ENCODE results near the gene STAM2.
"Not testable (repeated sequence)": the region's sequence is repeated elsewhere in the genome, so short reads cannot be mapped to it uniquely, and the experiment has no call there.

STAM2 gene

GRCh38 chr2:152200565-152201465 lies 25.3 kb upstream of the STAM2 start:
- no peaks in the 10 kb centered on the region for H3K27me3 ChIP-seq (ENCODE audit: insufficient read depth, insufficient read length)
- no peak overlapping the region for H3K4me3 ChIP-seq (ENCODE audit: insufficient read length, low read depth)
- H3K9me3 ChIP-seq (ENCODE audit: insufficient read depth, low read length) = peaks cover 9% of the 10 kb centered on the region; the same call in 1 of the 2 replicates
- H3K9ac ChIP-seq (ENCODE audit: insufficient read length, low read depth) = no peak overlapping the region
- DNase-seq (ENCODE audit: low read depth, low spot score) = no peak
- H3K4me1 ChIP-seq (ENCODE audit: insufficient read depth, insufficient read length) = no peaks in the 10 kb centered on the region
- no peak for TF ChIP-seq ZNF274 (IDR thresholded peaks at IDR 0.05; ENCODE audit: low read depth, low read length)
- TF ChIP-seq YY1 (IDR thresholded peaks at IDR 0.05; ENCODE audit: insufficient read depth, insufficient read length) = no peak
- no peak for TF ChIP-seq SUZ12 (IDR thresholded peaks at IDR 0.05; ENCODE audit: extremely low read depth, insufficient read depth, insufficient read length)
- H3K36me3 ChIP-seq (ENCODE audit: insufficient read depth, insufficient read length, low read length) = no peaks in the 10 kb centered on the region

GRCh38 chr2:152200101-152200500 lies 24.5 kb upstream of the STAM2 start:
- no peak for DNase-seq (ENCODE audit: low read depth, low spot score)
- Histone ChIP-seq H3K4me1 (ENCODE audit: insufficient read depth, insufficient read length) (no peaks in the 10 kb centered on the region), H3K36me3 (ENCODE audit: insufficient read depth, insufficient read length, low read length) (no peaks in the 10 kb centered on the region), H3K9ac (ENCODE audit: insufficient read length, low read depth) (no peak overlapping the region), H3K27me3 (ENCODE audit: insufficient read depth, insufficient read length) (no peaks in the 10 kb centered on the region), H3K4me3 (ENCODE audit: insufficient read length, low read depth) (no peak overlapping the region), H3K9me3 (ENCODE audit: insufficient read depth, low read length) (peaks cover 9% of the 10 kb centered on the region; the same call in 1 of the 2 replicates)
- TF ChIP-seq SUZ12 (IDR thresholded peaks at IDR 0.05; ENCODE audit: extremely low read depth, insufficient read depth, insufficient read length) = no peak
- TF ChIP-seq ZNF274 (IDR thresholded peaks at IDR 0.05; ENCODE audit: low read depth, low read length) = no peak
- no peak for TF ChIP-seq YY1 (IDR thresholded peaks at IDR 0.05; ENCODE audit: insufficient read depth, insufficient read length)

DNA sequence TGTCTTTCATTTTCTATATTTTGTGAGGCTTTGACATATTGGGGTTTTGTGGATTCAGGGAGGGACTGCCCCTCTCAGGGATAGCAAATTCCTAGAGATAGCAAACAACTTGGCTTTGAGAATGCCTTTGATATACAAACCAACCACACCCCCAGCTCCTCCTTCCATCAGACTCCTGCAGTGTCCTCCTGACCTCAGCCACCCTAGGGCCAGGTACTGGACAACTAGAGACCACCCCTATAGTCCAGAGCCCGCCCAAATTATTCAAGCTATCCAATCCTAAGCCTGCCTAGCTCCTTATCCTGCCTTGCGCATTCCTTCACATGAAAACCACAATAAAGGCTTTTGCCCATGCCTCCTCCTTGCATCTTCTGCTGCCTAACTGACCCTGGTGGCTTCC lies 22.9 kb upstream of the STAM2 start:
- Histone ChIP-seq H3K36me3 (ENCODE audit: insufficient read depth, insufficient read length, low read length) (no peaks in the 10 kb centered on the region), H3K27me3 (ENCODE audit: insufficient read depth, insufficient read length) (no peaks in the 10 kb centered on the region), H3K9me3 (ENCODE audit: insufficient read depth, low read length) (peaks cover 9% of the 10 kb centered on the region; the same call in 1 of the 2 replicates), H3K9ac (ENCODE audit: insufficient read length, low read depth) (no peak overlapping the region), H3K4me3 (ENCODE audit: insufficient read length, low read depth) (no peak overlapping the region), H3K4me1 (ENCODE audit: insufficient read depth, insufficient read length) (no peaks in the 10 kb centered on the region)
- TF ChIP-seq ZNF274 (IDR thresholded peaks at IDR 0.05; ENCODE audit: low read depth, low read length) (no peak), SUZ12 (IDR thresholded peaks at IDR 0.05; ENCODE audit: extremely low read depth, insufficient read depth, insufficient read length) (no peak), YY1 (IDR thresholded peaks at IDR 0.05; ENCODE audit: insufficient read depth, insufficient read length) (no peak)
- no peak for DNase-seq (ENCODE audit: low read depth, low spot score)

DNA sequence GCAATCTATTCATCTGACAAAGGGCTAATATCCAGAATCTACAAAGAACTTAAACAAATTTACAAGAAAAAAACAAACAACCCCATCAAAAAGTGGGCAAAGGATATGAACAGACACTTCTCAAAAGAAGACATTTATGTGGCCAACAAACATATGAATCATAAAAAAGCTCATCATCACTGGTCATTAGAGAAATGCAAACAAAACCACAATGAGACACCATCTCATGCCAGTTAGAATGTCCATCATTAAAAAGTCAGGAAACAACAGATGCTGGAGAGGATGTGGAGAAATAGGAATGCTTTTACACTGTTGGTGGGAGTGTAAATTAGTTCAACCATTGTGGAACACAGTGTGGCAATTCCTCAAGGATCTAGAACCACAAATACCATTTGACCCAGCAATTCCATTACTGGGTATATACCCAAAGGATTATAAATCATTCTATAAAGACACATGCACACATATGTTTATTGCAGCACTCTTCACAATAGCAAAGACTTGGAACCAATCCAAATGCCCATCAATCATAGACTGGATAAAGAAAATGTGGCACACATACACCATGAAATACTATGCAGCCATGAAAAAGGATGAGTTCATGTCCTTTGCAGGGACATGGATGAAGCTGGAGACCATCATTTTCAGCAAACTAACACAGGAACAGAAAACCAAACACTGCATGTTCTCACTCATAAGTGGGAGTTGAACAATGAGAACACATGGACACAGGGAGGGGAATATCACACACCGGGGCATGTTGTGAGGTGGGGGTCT lies 22.1 kb upstream of the STAM2 start:
- not testable (repeated sequence) for H3K9me3 ChIP-seq (ENCODE audit: insufficient read depth, low read length); H3K4me3 ChIP-seq (ENCODE audit: insufficient read length, low read depth); H3K27me3 ChIP-seq (ENCODE audit: insufficient read depth, insufficient read length); H3K4me1 ChIP-seq (ENCODE audit: insufficient read depth, insufficient read length); H3K36me3 ChIP-seq (ENCODE audit: insufficient read depth, insufficient read length, low read length); H3K9ac ChIP-seq (ENCODE audit: insufficient read length, low read depth); DNase-seq (ENCODE audit: low read depth, low spot score)

DNA sequence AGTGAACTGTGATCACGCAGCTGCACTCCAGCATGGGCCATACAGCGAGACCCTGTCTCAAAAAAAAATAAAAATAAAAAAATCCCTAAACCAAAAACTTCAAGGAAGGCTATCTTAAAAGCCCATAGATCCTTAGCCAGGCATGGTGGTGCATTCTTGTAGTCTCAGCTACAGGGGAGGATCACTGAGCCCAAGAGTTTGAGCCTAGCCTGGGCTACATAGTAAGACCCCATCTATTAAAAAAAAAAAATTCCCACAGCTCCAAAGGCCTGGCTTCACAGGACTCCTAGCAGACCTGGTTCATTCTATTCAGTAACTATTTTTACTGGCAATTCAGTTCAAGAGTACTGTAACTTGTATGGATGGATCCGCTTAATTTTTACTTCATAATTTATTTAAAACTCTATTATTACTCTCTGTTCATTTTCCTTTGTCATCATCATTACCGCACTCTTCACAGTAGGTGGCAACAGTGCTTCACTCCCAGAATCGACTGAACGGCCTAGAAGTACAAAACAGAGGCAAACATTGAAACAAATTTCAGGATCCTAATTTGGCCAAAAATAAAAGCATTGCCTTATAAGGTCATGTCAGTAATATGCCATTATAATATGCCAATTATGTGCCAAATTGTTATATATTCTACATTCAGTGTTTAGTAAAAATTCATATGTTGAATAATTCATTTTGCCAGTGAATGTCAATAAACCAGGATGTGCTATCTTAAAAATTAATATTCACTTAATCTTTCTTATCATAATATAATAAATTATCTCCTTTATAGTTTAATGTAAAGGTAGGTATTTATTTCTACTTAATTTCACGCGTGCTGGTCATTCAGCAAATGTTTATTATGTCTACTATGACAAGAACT lies 14.3 kb upstream of the STAM2 start:
- Histone ChIP-seq H3K36me3 (ENCODE audit: insufficient read depth, insufficient read length, low read length) (no peaks in the 10 kb centered on the region), H3K4me3 (ENCODE audit: insufficient read length, low read depth) (no peak overlapping the region), H3K4me1 (ENCODE audit: insufficient read depth, insufficient read length) (no peaks in the 10 kb centered on the region), H3K27me3 (ENCODE audit: insufficient read depth, insufficient read length) (no peaks in the 10 kb centered on the region), H3K9ac (ENCODE audit: insufficient read length, low read depth) (no peak overlapping the region), H3K9me3 (ENCODE audit: insufficient read depth, low read length) (peaks cover 4% of the 10 kb centered on the region; the same call in 1 of the 2 replicates)
- no peak for TF ChIP-seq SUZ12 (IDR thresholded peaks at IDR 0.05; ENCODE audit: extremely low read depth, insufficient read depth, insufficient read length)
- no peak for TF ChIP-seq YY1 (IDR thresholded peaks at IDR 0.05; ENCODE audit: insufficient read depth, insufficient read length)
- TF ChIP-seq ZNF274 (IDR thresholded peaks at IDR 0.05; ENCODE audit: low read depth, low read length) = no peak
- DNase-seq (ENCODE audit: low read depth, low spot score) = no peak

DNA sequence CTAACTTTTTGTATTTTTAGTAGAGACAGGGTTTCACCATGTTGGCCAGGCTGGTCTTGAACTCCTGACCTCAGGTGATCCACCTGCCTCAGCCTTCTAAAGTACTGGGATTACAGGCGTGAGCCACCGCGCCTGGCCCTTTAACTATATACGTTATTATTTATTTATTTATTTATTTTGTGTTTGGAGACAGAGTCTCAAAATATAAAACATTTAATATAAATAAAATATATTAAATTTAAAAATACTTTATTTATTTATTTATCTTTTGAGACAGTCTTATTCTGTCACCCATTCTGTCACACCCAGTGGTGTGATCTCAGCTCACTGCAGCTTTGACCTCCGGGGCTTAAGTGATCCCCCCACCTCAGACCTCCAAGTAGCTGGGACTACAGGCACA lies 11.2 kb upstream of the STAM2 start:
- H3K4me3 ChIP-seq (ENCODE audit: insufficient read length, low read depth); H3K4me1 ChIP-seq (ENCODE audit: insufficient read depth, insufficient read length); H3K36me3 ChIP-seq (ENCODE audit: insufficient read depth, insufficient read length, low read length); H3K9ac ChIP-seq (ENCODE audit: insufficient read length, low read depth); DNase-seq (ENCODE audit: low read depth, low spot score); H3K27me3 ChIP-seq (ENCODE audit: insufficient read depth, insufficient read length): not testable (repeated sequence)
- peaks cover 14% of the 10 kb centered on the region; the same call in 1 of the 2 replicates for H3K9me3 ChIP-seq (ENCODE audit: insufficient read depth, low read length)

GRCh38 chr2:152186262-152186661 lies 10.7 kb upstream of the STAM2 start:
- H3K4me3 ChIP-seq (ENCODE audit: insufficient read length, low read depth) = no peak overlapping the region
- no peaks in the 10 kb centered on the region for H3K4me1 ChIP-seq (ENCODE audit: insufficient read depth, insufficient read length)
- no peak overlapping the region for H3K9ac ChIP-seq (ENCODE audit: insufficient read length, low read depth)
- H3K27me3 ChIP-seq (ENCODE audit: insufficient read depth, insufficient read length) = no peaks in the 10 kb centered on the region
- H3K9me3 ChIP-seq (ENCODE audit: insufficient read depth, low read length) = peaks cover 14% of the 10 kb centered on the region; the same call in 1 of the 2 replicates
- no peak for DNase-seq (ENCODE audit: low read depth, low spot score)
- no peaks in the 10 kb centered on the region for H3K36me3 ChIP-seq (ENCODE audit: insufficient read depth, insufficient read length, low read length)
- TF ChIP-seq SUZ12 (IDR thresholded peaks at IDR 0.05; ENCODE audit: extremely low read depth, insufficient read depth, insufficient read length) (no peak), YY1 (IDR thresholded peaks at IDR 0.05; ENCODE audit: insufficient read depth, insufficient read length) (no peak), ZNF274 (IDR thresholded peaks at IDR 0.05; ENCODE audit: low read depth, low read length) (no peak)

All from NT2/D1 (cell line).